ENCODE measurements around the gene PDIA3.
"Not testable (repeated sequence)": the region's sequence is repeated elsewhere in the genome, so short reads cannot be mapped to it uniquely, and the experiment has no call there.

Gene PDIA3

GRCh38 chr15:43746245-43746902 is at the start of gene PDIA3:
TSS of gene PDIA3 (plus strand) at chr15:43746438. CDS start at chr15:43746540, 102 bp downstream.
- peak; percentile 72 for DNase-seq

- no peak for DNase-seq
These were observed 44.1 kb upstream of the PDIA3 start for GRCh38 chr15:43702174-43702573.

- DNase-seq = no peak
These were observed 43.4 kb upstream of the PDIA3 start for GRCh38 chr15:43702701-43703424.

GRCh38 chr15:43710431-43711131 is 35.7 kb upstream of the PDIA3 start:
- DNase-seq = not testable (repeated sequence)

- DNase-seq = no peak
These were observed 23.1 kb upstream of the PDIA3 start for GRCh38 chr15:43723151-43723550.

GRCh38 chr15:43726306-43726705 is 19.9 kb upstream of the PDIA3 start:
- not testable (repeated sequence) for DNase-seq

- DNase-seq = not testable (repeated sequence)
These were observed 18.0 kb upstream of the PDIA3 start for GRCh38 chr15:43728053-43728725.

- no peak for DNase-seq
These were observed 10.8 kb upstream of the PDIA3 start for GRCh38 chr15:43735416-43735815.

GRCh38 chr15:43746903-43747309 is 668 bp downstream of the PDIA3 start:
- DNase-seq = not testable (repeated sequence)

- DNase-seq = no peak
These were observed 2.1 kb downstream of the PDIA3 start for GRCh38 chr15:43748376-43748775.

GRCh38 chr15:43749690-43750345 is 3.6 kb downstream of the PDIA3 start:
- no peak for DNase-seq

GRCh38 chr15:43751885-43752284 is 5.6 kb downstream of the PDIA3 start:
- no peak for DNase-seq

GRCh38 chr15:43762824-43763223 is 16.6 kb downstream of the PDIA3 start:
- no peak for DNase-seq

GRCh38 chr15:43763819-43764446 is 17.7 kb downstream of the PDIA3 start:
- no peak for DNase-seq

- no peak for DNase-seq
These were observed 23.5 kb downstream of the PDIA3 start for GRCh38 chr15:43769584-43770228.

GRCh38 chr15:43771816-43772215 is 25.6 kb downstream of the PDIA3 start:
- DNase-seq = no peak

- DNase-seq = no peak
These were observed 26.4 kb downstream of the PDIA3 start for GRCh38 chr15:43772624-43773023.

GRCh38 chr15:43774062-43774461 is 27.8 kb downstream of the PDIA3 start:
- no peak for DNase-seq

GRCh38 chr15:43775411-43775965 is 29.2 kb downstream of the PDIA3 start:
- DNase-seq = peak; percentile 50

- DNase-seq = no peak
These were observed 30.0 kb downstream of the PDIA3 start for GRCh38 chr15:43776101-43776717.
